ENCODE measurements around the gene FGD1.

The FGD1 gene

GRCh38 chrX:54470054-54470760 is 25.8 kb downstream of the FGD1 start:
- no peak for ATAC-seq

DNA sequence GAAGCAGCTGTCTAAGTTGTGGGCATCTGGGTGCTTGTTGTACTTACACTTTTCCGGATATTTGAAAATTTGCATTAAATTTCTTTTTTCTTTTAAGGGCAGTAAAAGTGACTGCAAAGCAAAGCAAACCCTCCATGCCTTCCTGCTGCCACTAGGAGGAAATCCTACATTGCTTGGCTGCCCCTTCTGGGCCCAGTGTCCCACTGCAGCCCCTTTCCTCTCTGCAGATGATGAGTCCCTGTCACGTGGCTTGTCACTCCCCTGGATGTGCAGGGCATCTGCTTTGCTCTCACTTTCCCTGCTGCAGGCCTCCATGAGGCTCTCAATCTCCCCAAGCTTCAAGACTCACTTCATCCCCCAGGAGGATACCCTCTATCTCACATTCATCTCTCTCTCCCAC is 43.1 kb downstream of the FGD1 start:
- no peak for ATAC-seq

DNA sequence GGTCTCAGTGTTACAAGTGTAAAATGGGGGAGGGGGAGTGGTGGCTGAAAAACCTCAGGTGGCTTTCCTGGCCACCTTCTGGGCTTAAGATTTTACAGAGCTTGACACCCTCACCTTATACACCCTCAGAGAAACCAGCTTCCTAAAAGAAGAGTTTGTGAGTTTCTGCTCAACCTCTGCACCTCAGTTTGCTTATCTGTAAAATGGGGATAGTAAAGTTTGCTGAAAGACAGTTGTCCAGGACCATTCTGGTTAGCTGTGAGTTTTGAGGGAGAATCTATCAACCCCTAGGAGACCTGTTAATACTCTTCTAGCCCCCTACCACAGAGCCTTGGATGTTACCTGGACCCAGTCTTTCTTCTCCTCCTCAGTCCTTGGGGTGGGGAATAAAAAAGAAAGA is 46.1 kb downstream of the FGD1 start:
- no peak for ATAC-seq

DNA sequence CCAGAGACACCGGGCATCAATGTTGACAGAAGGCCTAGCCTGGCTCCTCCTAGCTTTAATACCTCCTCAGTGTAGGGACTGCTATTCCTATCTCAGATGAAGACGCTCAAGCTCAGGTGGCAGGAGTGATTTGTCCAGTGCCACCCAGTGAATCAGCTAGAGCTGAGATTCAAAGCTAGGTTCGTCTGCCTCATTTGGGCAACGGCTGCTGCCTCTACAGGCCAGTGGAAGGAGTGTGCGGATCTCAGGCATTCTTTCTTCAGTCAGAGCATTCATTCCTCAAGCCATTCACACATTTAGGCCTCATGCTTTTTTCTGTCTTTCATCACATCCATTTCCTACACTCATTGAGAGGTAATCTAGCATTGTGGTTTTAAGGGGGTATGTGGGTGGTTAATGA is 48.6 kb downstream of the FGD1 start:
- no peak for ATAC-seq

DNA sequence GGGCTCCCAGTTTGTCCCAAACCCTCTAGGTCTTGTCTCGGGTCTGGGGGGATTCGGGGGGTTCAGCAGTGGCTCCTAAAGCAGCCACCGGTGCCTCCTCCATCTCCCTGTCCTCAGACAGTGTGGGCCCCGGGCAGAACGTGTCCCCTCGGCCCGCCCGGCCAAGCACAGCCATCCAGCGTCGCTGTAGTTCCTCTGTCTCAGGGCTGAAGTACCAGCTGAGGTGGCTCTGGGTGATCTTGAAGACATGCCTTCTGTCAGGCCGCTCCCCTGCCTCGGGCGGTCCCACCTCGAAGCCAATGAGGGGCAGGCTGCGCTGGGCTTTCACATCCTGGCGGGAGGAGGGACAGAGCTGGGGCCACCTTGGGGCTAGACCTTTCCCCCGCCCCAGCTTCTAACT is 50.0 kb downstream of the FGD1 start:
- ATAC-seq: no peak

GRCh38 chrX:54444752-54445151 is 51.3 kb downstream of the FGD1 start:
- ATAC-seq: no peak

GRCh38 chrX:54442790-54443189 is 53.2 kb downstream of the FGD1 start:
- no peak for ATAC-seq

DNA sequence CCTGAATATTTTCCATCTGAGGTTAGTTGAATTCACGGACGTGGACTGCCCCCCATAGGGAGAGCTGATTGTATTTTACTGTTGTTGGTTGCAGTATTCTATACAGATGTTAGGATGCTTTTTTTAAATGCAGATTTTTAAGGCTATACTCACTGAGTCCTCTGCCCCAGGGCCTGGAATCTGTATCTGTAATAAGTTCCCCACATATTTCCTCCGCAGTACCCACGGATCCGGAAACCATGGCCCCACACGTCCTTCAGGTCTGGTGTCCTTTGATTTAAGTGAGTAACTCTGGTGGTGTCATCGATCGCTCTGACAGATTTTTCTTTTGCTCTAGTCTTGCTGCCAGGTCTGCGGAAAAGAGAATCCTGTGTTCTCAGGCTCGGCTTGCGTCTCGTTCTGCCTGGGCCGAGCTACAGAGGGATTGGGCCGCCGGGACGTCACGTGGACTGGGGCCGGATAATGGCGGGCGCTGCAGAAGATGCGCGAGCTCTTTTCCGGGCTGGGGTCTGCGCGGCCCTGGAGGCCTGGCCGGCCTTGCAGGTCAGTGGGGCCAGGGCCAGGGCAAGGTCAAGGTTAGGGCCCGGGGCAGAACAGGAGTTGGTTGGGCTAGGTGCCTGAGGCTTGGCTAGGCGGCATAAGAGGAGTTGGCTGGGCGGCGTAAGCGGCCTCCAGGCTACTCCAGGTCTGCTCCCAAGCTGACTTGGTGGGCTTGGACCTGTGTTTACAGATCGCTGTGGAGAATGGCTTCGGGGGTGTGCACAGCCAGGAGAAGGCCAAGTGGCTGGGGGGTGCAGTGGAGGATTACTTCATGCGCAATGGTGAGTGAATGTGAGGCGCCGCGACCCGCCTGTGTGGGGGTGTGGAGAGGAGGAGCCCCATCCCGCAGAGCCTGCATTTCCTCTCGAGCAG is 55.8 kb downstream of the FGD1 start, which contains the start of gene TSR2:
TSR2 (plus strand) TSS at position 445 of the 912 bp plus-strand sequence; CDS start at position 463, 18 bp downstream.
- peak; percentile 98 to 99 for ATAC-seq

DNA sequence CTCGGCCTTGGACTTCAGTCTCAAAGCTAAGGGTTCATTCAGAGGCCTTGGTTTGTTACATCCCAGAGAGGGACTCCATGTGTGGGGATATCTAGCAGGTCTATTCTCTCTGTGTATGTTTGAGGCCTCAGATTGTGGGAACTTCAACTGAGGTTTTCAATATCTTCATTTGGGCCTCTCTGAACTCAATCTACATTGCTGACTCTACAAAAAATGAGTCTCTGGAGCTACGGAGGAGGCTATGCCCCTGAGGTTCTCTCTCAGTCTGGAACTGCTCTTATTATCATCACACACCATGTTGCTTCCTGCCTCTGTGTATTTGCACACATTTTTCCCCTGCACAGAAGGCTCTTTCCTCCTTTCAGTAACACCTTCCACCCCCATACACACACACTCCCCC is 60.9 kb downstream of the FGD1 start:
- ATAC-seq: no peak

DNA sequence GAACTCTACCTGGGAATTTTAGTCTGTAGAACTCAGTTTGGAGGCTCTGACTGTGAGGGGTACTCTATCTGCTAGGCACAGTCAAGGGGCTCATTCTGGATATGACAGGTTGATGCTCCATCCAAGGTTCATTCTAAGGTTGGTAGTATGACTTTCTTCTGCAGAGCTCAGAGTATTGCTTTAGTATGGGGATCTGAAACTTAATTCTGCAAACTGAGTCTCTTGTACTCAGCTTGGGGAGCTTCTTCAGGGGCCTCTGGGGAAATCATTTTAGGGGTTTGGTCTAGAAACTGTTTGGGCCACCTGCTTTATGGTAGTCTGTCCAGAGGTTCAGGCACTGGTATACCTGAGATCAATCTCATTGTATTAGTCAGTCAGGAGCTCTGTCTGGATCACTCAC is 65.5 kb downstream of the FGD1 start:
- no peak for ATAC-seq

- no peak for ATAC-seq
Measured at GRCh38 chrX:54427837-54428424, 68.1 kb downstream of the FGD1 start.

GRCh38 chrX:54423161-54423888 is 72.7 kb downstream of the FGD1 start:
- no peak for ATAC-seq

DNA sequence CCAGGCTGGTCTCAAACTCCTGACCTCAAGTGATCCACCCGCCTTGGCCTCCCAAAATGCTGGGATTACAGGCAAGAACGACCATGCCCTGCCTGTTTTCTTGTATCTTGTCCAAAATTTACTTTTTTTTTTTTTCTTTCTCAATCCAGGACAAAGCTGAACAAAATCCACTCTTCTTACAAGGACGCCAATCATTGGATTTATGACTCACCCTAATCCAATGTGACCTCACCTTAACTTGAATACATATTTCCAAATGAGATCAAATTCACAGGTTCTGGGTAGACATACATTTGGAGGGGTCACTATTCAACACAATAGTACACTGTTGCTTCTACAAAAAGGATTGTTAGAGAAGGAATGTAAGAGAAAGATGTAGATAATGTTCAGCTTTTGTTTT is 73.9 kb downstream of the FGD1 start:
- no peak for ATAC-seq

DNA sequence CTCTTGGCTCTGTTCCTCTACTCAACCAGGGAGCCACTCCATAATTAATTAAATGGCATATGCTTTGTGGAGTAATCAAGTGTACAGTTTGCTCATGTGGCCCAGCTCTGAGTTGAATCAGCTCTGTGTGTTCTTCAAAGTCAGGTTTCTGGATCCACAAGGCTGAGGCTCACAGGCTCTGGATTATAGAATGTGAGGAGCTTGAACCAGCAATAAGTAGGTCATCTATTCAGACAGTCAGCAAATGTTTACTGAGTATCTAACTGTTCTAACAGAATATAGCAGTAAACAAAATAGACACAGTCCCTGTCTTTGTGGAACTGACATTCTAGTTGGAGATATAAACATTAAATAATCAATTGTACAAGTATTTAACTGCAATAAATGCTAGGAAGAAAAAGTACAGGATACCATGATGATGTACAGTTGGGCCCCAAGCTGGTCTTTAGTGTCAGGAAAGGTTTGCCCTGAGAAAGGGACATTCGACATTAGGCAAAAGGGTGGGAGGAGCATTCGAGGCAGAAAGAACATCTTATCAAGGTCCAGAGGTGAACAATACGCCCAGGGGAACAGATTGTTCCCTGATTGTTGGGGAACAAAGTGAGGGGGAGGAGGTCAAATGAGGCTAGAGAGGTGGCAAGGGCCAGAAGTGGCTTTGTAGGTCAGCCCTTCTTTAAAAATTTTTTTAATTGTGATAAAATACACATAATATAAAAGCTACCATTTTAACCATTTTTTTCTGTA is 76.3 kb downstream of the FGD1 start:
- ATAC-seq: no peak

DNA sequence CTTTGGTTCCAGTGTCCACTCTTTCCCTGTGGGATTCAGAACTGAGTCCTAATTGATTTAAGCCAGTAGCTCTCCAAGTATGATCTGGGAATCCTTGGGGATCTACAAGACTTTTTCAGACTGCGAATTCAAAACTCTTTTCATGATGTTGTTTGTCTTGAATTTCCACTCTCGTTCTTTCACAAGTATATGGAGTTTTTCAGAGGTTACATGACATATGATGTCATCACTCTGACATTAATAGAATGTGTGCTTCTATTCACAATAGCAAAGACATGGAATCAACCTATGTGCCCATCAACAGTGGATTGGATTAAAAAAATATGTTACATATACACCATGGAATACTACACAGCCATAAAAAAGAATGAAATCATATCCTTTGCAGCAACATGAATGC is 79.1 kb downstream of the FGD1 start:
- no peak for ATAC-seq

DNA sequence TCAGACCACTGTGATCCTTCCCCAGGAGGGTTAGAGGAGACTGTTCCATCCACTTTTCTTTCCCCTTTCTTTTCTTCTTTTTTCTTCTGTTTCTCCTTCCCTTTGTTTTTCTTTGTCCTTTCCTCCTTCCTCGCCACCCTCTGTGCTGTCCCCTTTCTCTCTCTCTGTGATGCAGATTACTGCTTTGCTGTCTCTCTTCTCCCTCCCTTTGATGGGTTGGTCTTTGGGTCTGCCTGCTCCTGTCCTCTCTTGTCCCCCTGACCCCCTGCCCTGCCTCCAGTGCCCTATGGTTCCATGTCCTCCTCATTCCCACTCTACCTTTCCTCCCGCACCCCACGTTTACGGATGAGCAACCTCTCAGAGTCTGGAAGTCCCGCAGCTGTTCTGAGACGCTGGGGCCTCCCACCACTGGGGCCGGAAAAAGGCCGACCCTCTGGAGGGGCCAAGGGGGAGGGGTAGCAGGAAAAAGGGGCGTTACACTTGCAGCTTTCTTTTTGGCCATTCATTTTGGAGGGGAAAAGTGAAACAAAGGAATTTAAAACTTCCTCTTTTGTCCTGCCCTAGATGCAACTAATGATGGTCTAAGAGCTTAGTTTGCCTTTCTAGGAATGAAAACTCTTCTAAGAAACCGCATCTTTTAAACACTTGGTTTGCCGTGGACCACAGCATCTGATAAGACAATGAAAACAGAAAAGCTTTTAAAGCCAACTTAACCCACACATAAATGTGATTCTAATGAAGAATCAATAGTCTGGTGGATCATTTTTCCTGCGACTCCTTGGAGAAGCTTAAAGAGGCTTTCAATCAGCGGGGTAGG is 80.3 kb downstream of the FGD1 start:
- ATAC-seq: no peak

DNA sequence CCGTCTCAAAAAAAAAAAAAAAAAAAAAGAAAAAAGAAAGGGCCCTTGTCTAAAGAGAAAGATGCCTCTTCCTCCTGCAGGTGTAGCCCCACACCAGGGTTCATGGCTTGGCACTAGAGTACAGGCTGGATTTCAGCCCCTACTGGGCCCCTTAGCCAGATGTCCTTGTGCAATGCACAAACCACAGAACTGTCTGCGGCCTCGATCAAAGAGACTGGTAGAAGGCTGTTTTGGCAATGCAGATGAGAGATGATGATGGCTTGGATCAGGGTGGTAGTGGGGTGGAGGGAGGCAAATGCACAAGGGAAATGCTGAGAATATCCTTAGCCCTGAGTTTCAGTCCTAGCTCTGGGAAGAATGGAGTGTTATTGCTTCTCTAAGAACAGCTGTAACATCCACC is 82.3 kb downstream of the FGD1 start:
- no peak for ATAC-seq

GRCh38 chrX:54411732-54412131 is 84.3 kb downstream of the FGD1 start:
- no peak for ATAC-seq

- no peak for ATAC-seq
Measured at GRCh38 chrX:54407266-54407665, 88.8 kb downstream of the FGD1 start.

DNA sequence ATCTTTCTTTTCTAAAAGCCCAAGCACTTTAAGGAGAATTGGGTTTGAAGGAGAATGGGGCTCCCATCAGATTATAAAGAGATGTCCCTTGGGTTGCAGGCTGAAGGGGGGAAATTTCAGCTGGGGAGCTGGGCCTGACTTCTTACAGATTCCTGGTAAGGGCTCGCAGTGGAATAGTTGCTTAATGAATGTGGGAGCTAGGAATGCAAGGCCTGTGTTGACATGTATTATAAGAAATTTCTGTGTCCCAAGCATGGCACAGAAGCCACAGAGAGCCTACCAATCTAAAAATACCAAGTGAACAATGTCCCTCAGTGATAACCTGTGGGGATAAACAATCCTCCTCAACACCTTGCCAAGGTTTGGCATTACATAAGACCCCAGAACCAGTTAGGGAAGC is 98.9 kb downstream of the FGD1 start:
- no peak for ATAC-seq

All from activated CD4-positive, CD25-positive, alpha-beta regulatory T cell treated with anti-CD3 and anti-CD28 coated beads, Interleukin-2, amount 50 U/mL, for 24 hours (primary cell).